ENCODE results near the gene TIAL1.

Gene TIAL1

GRCh38 chr10:119549247-119549999 is 47.3 kb downstream of the TIAL1 start:
- no peak for TF ChIP-seq CTCF (IDR thresholded peaks at IDR 0.05; ENCODE audit: insufficient read depth, low read depth, low read length, missing control alignments)
- no peak overlapping the region for H3K4me3 ChIP-seq (ENCODE audit: low read length)
- DNase-seq (ENCODE audit: low read depth), result peak; percentile 91

DNA sequence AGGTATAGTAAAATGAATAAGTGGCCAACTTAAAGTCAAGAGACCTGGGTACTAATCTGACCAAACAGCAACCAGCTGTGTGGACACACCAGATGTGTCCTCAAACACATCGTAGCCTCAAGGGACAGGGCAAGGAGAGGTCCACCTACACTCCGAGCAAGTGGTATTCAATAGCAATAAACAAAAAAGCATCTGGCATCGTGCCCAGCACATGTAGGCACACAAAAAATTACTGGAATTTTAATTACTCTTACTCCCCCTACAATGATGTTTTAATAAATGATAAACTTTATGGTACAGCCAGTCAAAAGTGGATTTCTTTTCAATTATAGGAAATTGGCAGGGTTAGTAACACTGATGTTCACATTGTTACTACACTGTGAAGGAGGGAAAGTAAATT is 50.8 kb downstream of the TIAL1 start:
- no peak for DNase-seq (ENCODE audit: low read depth)
- no peak for TF ChIP-seq CTCF (IDR thresholded peaks at IDR 0.05; ENCODE audit: insufficient read depth, low read depth, low read length, missing control alignments)
- no peak overlapping the region for H3K4me3 ChIP-seq (ENCODE audit: low read length)

GRCh38 chr10:119545310-119545709 is 51.5 kb downstream of the TIAL1 start:
- H3K4me3 ChIP-seq (ENCODE audit: low read length), result no peak overlapping the region
- DNase-seq (ENCODE audit: low read depth), result no peak
- TF ChIP-seq CTCF (IDR thresholded peaks at IDR 0.05; ENCODE audit: insufficient read depth, low read depth, low read length, missing control alignments), result no peak

DNA sequence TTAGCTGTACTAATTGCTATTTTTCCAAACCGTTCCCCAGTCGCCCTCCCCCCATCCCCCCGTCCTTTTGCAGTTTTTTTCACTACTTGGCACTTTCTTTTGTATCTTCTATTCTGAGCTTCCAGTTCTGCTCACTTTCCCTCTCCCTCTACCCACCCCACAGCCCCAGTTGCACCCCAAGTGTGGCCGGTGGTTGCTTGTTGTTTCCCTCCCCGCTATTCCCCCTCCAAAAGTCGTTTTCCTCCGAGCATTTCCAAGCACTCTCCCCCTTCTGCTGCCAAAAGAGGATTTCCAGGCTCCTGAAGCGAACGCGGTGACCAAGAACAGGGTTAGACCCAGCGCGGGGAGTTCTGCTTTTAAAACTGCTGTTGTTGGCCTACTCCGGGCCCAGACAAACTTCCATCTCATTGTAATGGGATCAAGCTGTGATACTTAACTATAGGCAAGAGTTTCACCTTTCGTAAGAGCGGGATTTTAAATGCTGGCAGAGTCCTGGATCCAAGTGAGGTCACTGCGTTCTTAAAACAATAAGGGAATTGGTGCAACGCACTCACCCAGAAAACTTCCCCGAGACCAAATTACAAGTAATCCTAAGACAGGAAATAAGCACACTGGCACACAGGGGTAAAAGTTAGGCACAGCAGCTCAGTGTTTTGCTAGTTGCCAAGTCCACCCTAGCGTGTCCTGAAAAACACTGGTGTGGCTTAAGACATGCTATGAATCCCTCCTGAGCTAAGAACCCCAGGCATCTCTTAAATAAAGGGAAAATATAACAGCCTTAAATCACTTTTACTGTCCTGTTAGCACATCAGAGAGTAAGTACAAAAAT is 52.7 kb downstream of the TIAL1 start:
- DNase-seq (ENCODE audit: low read depth), result peak; percentile 69
- H3K4me3 ChIP-seq (ENCODE audit: low read length), result no peak overlapping the region
- TF ChIP-seq CTCF (IDR thresholded peaks at IDR 0.05; ENCODE audit: insufficient read depth, low read depth, low read length, missing control alignments), result no peak

DNA sequence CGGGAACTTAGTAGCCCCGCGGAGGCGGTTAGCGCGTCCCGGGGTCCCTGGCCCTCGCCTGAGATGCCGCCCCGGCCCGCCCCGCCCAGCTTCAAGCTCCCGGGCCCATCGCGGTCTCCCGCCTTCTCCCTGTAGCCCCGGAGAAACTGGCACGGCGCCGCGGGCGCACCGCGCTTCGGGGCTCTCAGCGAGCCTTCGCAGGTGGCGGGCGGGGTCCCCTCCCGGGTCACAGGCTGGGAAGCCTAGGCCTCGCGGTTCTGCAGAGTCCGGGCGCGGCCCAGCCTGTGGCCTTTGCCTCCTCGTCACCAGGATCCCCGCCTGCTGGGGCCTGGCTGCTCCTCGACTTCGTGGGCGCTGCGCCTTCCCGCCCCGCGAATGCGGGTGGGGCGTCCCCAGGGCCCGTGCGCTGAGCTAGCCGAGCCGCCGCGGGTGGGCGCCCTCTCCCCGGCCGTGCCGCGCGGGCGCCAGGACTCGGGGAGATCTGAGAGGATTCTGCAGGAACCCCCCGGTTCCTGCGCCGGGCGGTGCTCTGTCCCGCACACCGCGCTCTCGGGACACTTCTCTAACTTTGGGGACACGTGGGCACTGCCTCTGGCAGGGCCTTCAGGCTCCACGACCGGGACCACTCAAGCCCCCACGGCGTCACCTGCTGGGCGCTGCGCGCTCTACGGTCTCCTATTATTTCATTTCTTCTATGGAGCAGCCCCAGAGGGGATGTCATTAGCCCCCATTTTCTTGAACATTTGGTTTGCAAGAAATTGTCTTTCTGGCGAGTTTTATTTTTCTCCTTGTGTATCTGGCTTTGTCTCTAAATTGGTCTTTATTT is 53.6 kb downstream of the TIAL1 start:
- peak; percentile 40 for TF ChIP-seq CTCF (IDR thresholded peaks at IDR 0.05; ENCODE audit: insufficient read depth, low read depth, low read length, missing control alignments)
- peak; percentile 46 for DNase-seq (ENCODE audit: low read depth)

GRCh38 chr10:119542357-119542987 is 54.3 kb downstream of the TIAL1 start, which contains the start of gene RGS10:
TSS of gene RGS10 (minus strand) at chr10:119542719. CDS start at chr10:119542638, 81 bp downstream.
- peak within 1 kb of the TSS; percentile 58 for H3K4me3 ChIP-seq (ENCODE audit: low read length)
- TF ChIP-seq CTCF (IDR thresholded peaks at IDR 0.05; ENCODE audit: insufficient read depth, low read depth, low read length, missing control alignments), result no peak
- DNase-seq (ENCODE audit: low read depth), result peak; percentile 85

More for the DNA sequence above, 53.6 kb downstream of the TIAL1 start:
- peak overlapping the region; percentile 58 for H3K4me3 ChIP-seq (ENCODE audit: low read length)
